PC-3 (cell line): Measurements from ENCODE around the gene CFAP54.

Source experiments
- EZH2 ChIP-seq: fragments of 300-600 bp; sonication (generic); IDR thresholded peaks from one replicate; pipeline ENCODE4 v1.6.1; 2017; ENCODE audit warnings: antibody characterized with exemption, mild to moderate bottlenecking, low read length; ENCODE audit not compliant: unreplicated experiment
- EZH2phosphoT487 ChIP-seq: fragments of 300-600 bp; sonication (generic); IDR thresholded peaks from 2 replicates; pipeline ENCODE4 v1.6.1; 2018; ENCODE audit warnings: mild to moderate bottlenecking, antibody characterized with exemption, low read length, borderline replicate concordance
- TF ChIP-seq, protein P1 (sequence below): fragments of 300-600 bp; sonication (generic); conservative IDR thresholded peaks from 2 replicates; pipeline ENCODE4 v1.5.1; 2017; ENCODE audit warnings: antibody characterized with exemption, low read depth, mild to moderate bottlenecking, low read length

GRCh38 chr12:96623155-96623554 lies 133.8 kb downstream of the CFAP54 start:
- TF ChIP-seq, protein P1, sequence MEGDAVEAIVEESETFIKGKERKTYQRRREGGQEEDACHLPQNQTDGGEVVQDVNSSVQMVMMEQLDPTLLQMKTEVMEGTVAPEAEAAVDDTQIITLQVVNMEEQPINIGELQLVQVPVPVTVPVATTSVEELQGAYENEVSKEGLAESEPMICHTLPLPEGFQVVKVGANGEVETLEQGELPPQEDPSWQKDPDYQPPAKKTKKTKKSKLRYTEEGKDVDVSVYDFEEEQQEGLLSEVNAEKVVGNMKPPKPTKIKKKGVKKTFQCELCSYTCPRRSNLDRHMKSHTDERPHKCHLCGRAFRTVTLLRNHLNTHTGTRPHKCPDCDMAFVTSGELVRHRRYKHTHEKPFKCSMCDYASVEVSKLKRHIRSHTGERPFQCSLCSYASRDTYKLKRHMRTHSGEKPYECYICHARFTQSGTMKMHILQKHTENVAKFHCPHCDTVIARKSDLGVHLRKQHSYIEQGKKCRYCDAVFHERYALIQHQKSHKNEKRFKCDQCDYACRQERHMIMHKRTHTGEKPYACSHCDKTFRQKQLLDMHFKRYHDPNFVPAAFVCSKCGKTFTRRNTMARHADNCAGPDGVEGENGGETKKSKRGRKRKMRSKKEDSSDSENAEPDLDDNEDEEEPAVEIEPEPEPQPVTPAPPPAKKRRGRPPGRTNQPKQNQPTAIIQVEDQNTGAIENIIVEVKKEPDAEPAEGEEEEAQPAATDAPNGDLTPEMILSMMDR, result no peak
- TF ChIP-seq EZH2phosphoT487, result no peak
- TF ChIP-seq EZH2, result no peak
